Fibroblast of skin of abdomen (primary cell): Measurements from ENCODE around the gene THSD4.

Source experiments
- DNase-seq: peaks from one replicate; pipeline ENCODE4 v3.0.0-alpha.2; 2013

Gene THSD4

GRCh38 chr15:71734709-71735384 lies 619.6 kb downstream of the THSD4 start:
- DNase-seq: no peak

DNA sequence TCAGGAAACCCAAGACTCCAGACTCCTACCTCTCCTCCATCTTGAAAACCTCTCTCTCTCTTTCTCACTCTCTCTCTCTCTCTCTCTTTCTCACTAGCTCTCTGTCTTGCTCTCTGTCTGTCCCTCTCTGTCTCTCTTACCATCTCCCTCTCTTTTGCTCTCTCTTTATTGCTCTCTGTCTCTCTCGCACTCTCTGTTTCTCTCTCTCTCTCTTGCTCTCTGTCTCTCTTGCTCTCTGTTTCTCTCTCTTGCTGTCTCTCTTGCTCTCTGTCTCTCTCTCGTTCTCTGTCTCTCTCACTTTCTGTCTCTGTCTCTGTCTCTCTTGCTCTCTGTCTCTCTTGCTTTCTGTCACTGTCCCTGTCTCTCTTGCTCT lies 620.1 kb downstream of the THSD4 start:
- no peak for DNase-seq

DNA sequence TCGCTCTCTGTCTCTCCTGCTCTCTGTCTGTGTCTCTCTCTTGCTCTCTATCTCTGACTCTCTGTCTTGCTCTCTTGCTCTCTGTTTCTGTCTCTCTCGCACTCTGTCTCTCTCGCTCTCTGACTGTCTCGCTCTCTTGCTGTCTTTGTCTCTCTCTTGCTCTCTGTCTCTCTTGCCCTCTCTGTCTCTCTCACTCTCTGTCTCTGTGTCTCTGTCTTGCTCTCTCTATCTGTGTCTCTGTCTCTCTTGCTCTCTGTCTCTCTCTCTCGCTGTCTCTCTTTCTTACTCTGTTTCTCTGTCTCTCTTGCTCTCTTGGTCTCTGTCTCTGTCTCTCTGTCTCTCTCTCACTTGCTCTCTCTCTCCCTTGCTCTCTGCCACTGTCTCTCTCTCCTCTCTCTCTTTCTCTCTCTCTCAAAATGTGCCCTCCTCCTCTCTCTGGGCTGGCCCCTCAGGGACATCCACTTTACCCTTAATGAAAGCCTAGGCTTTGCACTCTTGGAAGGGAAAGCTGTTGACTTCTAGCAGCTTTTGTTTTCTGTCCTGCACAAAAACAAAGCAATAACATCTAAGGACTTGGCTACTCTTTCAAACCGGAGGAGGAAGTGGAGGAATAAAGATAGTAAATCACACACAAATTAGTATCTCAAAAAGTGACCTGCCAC lies 621.1 kb downstream of the THSD4 start:
- DNase-seq: no peak

DNA sequence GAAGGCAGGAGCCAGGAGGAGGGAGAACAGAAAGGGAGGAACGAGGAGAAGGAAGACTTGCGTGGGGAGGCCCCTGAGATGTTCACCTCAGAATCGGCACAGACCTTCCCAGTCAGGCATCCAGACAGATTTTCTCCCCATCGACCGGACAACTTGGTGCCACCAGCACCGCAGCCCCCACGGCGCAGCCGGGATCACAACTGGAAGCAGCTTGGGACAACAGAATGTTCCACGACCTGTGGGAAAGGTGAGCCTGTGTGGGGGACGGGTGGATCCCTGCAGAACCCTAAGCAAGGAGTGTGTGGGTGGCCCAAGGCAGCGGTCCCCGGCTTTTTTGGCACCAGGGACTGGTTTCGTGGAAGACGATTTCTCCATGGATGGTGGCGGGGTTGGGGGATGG lies 622.5 kb downstream of the THSD4 start:
- DNase-seq: no peak

DNA sequence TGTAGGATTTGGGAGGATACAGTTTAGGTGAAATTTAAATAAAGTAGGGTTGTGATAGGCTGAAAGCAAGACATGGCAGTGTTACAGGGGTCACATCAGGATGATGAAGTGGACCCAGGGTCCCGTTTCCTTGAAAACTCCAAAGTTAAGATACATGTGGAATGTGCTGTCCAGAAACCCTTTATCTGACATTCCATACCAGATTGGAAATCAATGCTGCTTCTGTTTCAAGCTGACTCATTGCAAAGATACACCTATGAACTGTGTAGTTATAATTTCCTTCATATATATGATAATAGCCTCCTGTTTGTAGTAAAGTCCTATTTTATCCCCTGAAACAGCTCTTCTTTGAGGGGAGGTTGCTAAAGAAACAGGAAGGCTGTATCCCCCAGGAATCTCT lies 624.1 kb downstream of the THSD4 start:
- no peak for DNase-seq

DNA sequence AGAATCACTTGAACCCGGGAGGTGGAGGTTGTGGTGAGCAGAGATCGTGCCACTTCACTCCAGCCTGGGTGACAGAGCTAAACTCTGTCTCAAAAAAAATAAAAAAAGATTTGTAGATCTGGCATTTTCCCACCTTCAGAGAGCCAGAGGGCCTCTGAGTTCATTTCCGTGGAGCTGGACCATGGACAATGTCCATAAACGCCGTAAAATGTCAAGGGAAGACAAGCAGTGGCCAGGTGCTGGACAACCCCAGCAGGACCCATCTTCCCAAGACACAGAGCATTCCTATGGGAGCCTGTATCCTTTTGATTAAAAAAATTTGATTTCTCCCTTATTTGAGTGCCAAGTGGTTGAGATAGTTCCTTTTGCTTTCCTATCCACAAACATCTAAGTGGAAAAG lies 627.7 kb downstream of the THSD4 start:
- DNase-seq: no peak

- DNase-seq: peak; percentile 51
Measured at GRCh38 chr15:71743861-71744382, 628.7 kb downstream of the THSD4 start.

GRCh38 chr15:71746719-71747118 lies 631.4 kb downstream of the THSD4 start:
- no peak for DNase-seq

DNA sequence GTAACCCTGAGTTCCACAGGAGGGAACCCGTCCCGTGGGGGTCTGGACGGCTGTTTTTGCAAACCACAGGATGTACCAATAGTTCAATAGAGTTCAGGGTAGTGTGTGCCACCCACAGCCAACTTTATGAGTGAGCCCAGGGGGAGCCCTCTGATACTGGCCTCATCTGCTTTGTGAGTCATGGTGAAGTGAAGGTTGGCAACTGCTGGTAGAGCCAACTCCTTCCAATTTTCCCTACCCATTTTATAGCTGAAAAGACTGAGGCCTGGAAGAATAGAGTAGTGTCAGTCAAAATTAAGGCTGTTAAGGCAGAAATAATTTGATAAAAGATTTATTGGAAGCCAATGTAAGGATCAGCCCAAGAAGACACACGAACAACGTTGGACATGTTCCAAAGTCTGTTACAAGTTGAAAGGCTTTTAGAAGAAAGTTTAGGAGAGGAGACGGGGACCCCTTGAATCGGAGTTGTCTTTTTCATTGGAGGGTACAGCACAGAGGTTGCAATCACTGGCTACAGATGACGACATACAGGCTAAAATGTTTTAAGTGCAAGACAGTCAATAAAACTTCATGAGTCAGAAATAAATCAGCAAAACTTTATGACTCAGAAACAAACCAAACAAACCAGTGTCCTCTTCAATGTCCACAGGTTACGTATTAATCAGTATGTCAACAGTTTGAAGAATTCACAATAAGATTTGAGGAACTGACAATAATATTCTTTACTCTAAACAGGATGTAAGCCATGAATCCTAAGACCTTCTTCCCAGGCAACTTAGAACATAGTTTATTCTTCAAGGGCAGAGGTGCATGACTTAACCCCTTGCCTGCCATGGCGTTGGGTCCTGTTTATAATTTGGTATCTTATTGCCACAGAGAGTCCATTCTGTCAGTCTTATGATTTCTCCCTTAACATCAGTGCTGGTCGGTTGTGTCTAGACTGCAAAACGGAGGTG lies 632.1 kb downstream of the THSD4 start:
- DNase-seq: peak; percentile 58

DNA sequence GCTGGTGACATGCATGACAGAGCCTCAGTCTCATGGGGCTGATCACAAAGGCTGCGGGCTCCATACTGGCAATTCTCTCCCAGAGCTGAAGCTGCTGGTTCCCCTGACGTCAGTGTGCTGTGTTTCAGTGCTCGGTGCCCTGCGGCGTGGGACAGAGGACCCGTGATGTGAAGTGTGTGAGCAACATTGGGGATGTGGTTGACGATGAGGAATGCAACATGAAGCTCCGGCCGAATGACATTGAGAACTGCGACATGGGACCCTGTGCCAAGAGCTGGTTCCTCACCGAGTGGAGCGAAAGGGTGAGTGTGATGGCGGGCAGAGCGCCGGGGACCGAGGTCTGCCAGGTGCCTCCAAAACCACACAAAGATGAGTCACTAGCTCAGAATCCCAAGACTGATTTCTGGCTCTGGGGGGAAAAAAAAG lies 633.0 kb downstream of the THSD4 start:
- DNase-seq: peak; percentile 11

DNA sequence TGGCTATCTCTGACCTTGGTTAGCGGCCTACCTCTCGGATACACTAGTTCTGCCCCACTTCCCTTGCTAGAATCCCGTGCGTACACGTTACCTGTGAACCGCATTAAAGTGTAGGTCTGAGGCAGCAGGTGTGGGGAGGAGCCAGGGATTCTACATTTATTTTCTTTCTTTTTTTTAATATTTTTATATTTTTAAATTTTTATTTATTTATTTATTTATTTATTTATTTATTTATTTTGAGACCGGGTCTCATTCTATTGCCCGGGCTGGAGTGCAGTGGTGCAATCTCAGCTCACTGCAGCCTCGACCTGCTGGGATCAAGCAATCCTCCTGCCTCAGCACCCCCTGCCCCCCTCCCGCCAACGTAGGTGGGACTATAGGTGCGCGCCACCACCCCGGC lies 634.2 kb downstream of the THSD4 start:
- DNase-seq: no peak

GRCh38 chr15:71752128-71752527 lies 636.9 kb downstream of the THSD4 start:
- DNase-seq: no peak

GRCh38 chr15:71752604-71753289 lies 637.5 kb downstream of the THSD4 start:
- peak; percentile 90 for DNase-seq

GRCh38 chr15:71753346-71753745 lies 638.1 kb downstream of the THSD4 start:
- peak; percentile 25 for DNase-seq

DNA sequence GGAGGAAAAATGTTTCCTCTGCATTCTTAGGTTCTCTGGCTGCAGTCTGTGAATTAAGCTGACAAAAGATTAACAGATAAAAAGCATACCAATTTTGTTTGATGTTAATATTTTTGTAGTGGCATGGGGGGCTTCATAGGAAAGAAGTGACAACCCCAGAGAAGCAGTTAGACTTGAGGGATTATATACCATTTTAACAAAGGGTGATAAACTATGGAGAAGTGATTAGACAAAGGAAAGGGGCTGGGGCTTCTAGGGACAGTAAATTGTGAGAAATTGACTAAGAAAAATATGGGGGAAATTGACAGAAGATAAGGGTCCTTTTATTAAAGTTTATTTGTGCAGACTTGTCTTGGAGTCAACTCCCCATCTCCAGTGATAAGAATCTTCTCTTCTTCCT lies 639.4 kb downstream of the THSD4 start:
- DNase-seq: no peak

DNA sequence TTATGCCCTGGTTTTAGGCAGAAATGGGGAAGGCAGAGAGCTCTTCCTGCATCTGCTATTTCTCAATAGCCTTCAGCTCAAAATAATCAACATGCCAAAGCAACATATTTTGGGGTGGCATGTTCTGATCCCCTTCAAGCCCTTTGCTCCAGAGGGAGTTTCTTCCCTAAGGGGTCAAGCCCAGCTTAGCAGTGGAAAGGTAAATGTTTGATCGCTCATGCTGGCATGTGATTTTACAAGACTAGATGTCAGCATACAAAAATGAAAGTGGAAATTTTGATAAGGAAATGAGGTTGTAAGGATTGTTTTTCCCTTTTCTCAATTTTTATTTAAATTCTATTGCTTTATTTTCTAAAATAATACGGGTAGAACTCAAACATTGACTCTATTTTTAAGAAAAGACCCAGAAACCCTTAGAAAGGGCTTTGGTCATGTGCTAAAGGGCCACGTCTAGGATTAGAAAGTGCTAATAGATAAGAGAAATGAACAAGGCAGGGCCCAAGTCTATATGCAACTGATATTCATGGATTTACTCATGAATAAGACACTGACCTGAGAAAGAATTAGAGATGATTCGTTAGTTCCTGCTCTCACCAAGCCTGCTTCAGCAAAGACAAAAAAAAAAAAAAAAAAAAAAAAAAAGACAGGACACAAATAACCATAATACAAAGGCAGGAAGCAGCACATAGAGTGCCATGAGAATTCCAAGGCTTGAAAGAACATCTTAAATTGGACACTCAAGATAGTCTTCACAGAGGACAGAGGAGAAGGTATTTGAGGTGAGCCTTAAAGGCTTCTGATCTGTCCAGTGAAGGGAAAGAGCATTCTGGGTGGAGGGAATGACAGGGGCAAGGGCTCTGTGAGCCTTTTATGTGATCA lies 640.1 kb downstream of the THSD4 start:
- DNase-seq: no peak

GRCh38 chr15:71756599-71757352 lies 641.5 kb downstream of the THSD4 start:
- no peak for DNase-seq

DNA sequence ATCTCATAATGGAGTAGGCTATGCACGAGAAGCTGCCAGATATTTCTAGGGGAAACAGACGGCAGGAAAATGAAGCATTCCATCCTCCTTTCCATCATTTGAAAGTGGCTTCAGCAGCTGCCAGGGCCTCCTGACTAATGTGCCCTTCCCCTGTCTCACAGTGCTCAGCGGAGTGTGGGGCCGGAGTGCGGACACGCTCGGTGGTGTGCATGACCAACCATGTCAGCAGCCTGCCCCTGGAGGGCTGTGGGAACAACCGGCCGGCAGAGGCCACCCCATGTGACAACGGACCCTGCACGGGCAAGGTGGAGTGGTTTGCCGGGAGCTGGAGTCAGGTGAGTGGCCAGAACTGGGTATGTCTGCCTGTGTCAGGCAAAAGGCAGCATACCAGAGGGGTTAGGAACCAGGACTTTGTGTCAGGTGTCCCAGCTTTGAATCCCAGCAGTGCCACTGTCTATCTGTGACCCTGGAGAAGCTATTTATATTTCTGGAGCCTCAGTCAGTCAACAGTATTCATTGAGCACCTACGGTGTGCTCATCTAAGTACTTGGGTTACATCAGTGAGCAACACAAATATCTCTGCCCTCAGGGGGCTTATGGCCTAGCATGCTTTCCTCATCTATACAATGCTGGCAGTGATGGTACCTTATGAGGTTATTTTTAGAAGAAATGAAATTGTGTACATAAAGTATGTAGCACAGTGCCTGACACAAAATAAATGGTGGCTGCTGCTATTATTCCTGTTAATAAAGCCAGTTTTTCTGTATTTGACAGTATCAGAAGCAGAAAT lies 642.7 kb downstream of the THSD4 start:
- no peak for DNase-seq

DNA sequence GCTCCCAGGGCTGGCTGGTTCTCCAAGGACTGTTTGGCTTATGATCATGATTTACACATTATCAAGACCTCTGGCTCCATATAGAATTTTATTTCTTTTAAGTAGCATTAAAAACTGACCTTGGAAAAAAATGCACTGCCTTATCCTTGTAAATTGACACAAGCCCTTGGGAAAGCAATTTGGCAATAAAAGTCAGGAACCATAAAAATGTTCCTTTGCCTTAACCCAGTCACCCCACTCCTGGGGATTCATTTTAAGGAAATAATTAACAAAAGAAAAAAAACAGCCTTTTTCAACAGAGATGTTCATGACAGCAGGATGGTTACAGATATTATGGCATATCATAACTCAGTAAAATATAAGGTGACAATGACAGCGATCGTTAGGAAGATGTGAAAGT lies 643.4 kb downstream of the THSD4 start:
- DNase-seq: no peak

DNA sequence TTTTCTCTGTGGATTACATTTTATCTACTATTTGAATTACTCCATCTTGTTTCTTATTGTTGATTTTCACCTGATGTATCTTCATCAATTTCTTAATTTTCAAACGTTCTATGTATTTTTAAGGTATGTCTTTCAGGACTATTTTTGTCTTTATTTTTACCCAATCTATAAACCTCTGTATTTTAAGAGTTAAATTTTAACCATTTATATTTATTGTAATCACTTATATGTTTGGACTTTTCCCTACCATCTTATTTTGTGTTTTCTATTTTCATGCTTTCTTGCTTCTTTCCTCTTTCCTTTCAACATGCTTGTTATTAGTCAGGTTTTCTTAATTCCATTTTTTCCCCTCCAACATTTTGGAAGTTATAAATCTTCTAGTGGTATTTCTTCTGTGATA lies 645.6 kb downstream of the THSD4 start:
- DNase-seq: no peak
